Colonic mucosa (tissue), 4 donors: ENCODE data around the gene PIEZO2. TPM values are rescaled to one million over a fixed set of nuclear protein-coding genes. Genes with fewer than 3 reads are reported as not detected.
"Not testable (repeated sequence)": the region's sequence is repeated elsewhere in the genome, so short reads cannot be mapped to it uniquely, and the experiment has no call there.

Experiments used
- DNase-seq: peaks from one replicate; pipeline ENCODE4 v3.0.0-alpha.2; 2020
- H3K27ac ChIP-seq: fragments of 200-600 bp; one replicate; pipeline ENCODE4 v1.8.0; 2021
- H3K27me3 ChIP-seq: fragments of 200-600 bp; one replicate; pipeline ENCODE4 v1.8.0; 2021
- H3K36me3 ChIP-seq: fragments of 200-600 bp; one replicate; pipeline ENCODE4 v1.8.0; 2021
- H3K4me1 ChIP-seq: fragments of 200-600 bp; one replicate; pipeline ENCODE4 v1.8.0; 2021; ENCODE audit warnings: mild to moderate bottlenecking
- H3K4me3 ChIP-seq: fragments of 200-600 bp; one replicate; pipeline ENCODE4 v1.8.0; 2021
- H3K9ac ChIP-seq, 2 donors: one replicate each; pipeline ENCODE4 v1.7.0; 2013; ENCODE audit warnings: control low read depth in 2 of 2, low read depth in 2 of 2, low read length in 2 of 2
- H3K9me3 ChIP-seq: fragments of 200-600 bp; one replicate; pipeline ENCODE4 v1.8.0; 2021
- CTCF ChIP-seq: fragments of 200-600 bp; IDR thresholded peaks from one replicate; pipeline ENCODE4 v1.8.0; 2022; ENCODE audit warnings: antibody characterized with exemption, mild to moderate bottlenecking
- intact Hi-C: fragments of 100-400 bp; cut with DNase I; formaldehyde crosslinking; loops from one replicate; pipeline ENCODE4 v1.14.1; 2022
- total RNA-seq, 2 donors: library from RNA; stranded (reverse); fragmentation: NEBNext Ultra II Directional in 1 of 2; extraction: Animal tissue kit (Norgen Biotek cat#: 25700) in 1 of 2; gene quantifications; one replicate each; pipeline ENCODE4 v1.2.1, GENCODE V29; 2021
- donor health status: healthy.
- donor health status: DM: no; HTN: no; CAD: no.
- donor health status: DM: no; HTN: no; CAD: no.

Gene PIEZO2
- total RNA-seq, 2 donors from 2014 or later, result 0.79 to 4.0 TPM

- no peak overlapping the region for H3K4me3 ChIP-seq
- no peaks in the 10 kb centered on the region for H3K27me3 ChIP-seq
- H3K27ac ChIP-seq, result no peak overlapping the region
- TF ChIP-seq CTCF, result no peak
- no peaks in the 10 kb centered on the region for H3K9me3 ChIP-seq
- intact Hi-C loops, result no loop called here
- H3K4me1 ChIP-seq, result no peaks in the 10 kb centered on the region
- no peaks in the 10 kb centered on the region for H3K36me3 ChIP-seq
- no peak for DNase-seq
- no peak overlapping the region for H3K9ac ChIP-seq
These were observed 28.0 kb upstream of the PIEZO2 start for GRCh38 chr18:11177382-11177781.

- Histone ChIP-seq H3K36me3 (no peaks in the 10 kb centered on the region), H3K4me1 (no peaks in the 10 kb centered on the region), H3K9ac (no peak overlapping the region), H3K9me3 (no peaks in the 10 kb centered on the region), H3K27me3 (no peaks in the 10 kb centered on the region), H3K27ac (no peak overlapping the region), H3K4me3 (no peak overlapping the region)
- DNase-seq, result no peak
- intact Hi-C loops, result no loop called here
- no peak for TF ChIP-seq CTCF
These were observed 27.1 kb upstream of the PIEZO2 start for GRCh38 chr18:11176481-11176881.

- Histone ChIP-seq H3K4me3 (no peak overlapping the region), H3K9ac (no peak overlapping the region), H3K27ac (no peak overlapping the region), H3K4me1 (no peaks in the 10 kb centered on the region), H3K9me3 (no peaks in the 10 kb centered on the region), H3K36me3 (no peaks in the 10 kb centered on the region), H3K27me3 (no peaks in the 10 kb centered on the region)
- TF ChIP-seq CTCF, result no peak
- DNase-seq, result no peak
- intact Hi-C loops, result no loop called here
These were observed 26.1 kb upstream of the PIEZO2 start for GRCh38 chr18:11175266-11175979.

GRCh38 chr18:11174179-11174578 lies 24.8 kb upstream of the PIEZO2 start:
- intact Hi-C loops, H3K4me1 ChIP-seq, DNase-seq: not testable (repeated sequence)

GRCh38 chr18:11167778-11168177 lies 18.4 kb upstream of the PIEZO2 start:
- no peaks in the 10 kb centered on the region for H3K36me3 ChIP-seq
- H3K9me3 ChIP-seq, result no peaks in the 10 kb centered on the region
- H3K27ac ChIP-seq, result no peak overlapping the region
- no peaks in the 10 kb centered on the region for H3K27me3 ChIP-seq
- H3K9ac ChIP-seq, result no peak overlapping the region
- TF ChIP-seq CTCF, result no peak
- H3K4me3 ChIP-seq, result no peak overlapping the region
- no peak for DNase-seq
- H3K4me1 ChIP-seq, result no peaks in the 10 kb centered on the region
- intact Hi-C loops, result no loop called here

More at GRCh38 chr18:11174179-11174578, 24.8 kb upstream of the PIEZO2 start:
- not testable (repeated sequence) for H3K27me3 ChIP-seq, H3K9ac ChIP-seq, H3K9me3 ChIP-seq, H3K4me3 ChIP-seq, H3K27ac ChIP-seq, H3K36me3 ChIP-seq

- H3K9ac ChIP-seq, result no peak overlapping the region
- no peak for TF ChIP-seq CTCF
- DNase-seq, result no peak
- no peak overlapping the region for H3K4me3 ChIP-seq
- intact Hi-C loops, result no loop called here
- H3K9me3 ChIP-seq, result no peaks in the 10 kb centered on the region
- no peaks in the 10 kb centered on the region for H3K36me3 ChIP-seq
- H3K27ac ChIP-seq, result no peak overlapping the region
- H3K4me1 ChIP-seq, result no peaks in the 10 kb centered on the region
- no peaks in the 10 kb centered on the region for H3K27me3 ChIP-seq
These were observed 16.6 kb upstream of the PIEZO2 start for GRCh38 chr18:11165952-11166351.
